HS-5 (cell line): ENCODE results near the gene CYP2E1.
"Not testable (repeated sequence)": the region's sequence is repeated elsewhere in the genome, so short reads cannot be mapped to it uniquely, and the experiment has no call there.

ENCODE experiments used
- DNase-seq: peaks from one replicate; pipeline ENCODE4 v3.0.0-alpha.2; 2012; ENCODE audit warnings: low read depth

CYP2E1 gene

GRCh38 chr10:133526957-133527588 lies at the start of gene CYP2E1:
Gene CYP2E1, plus strand, starts transcription at chr10:133527363. Its CDS starts 33 bp downstream, at chr10:133527396.
- DNase-seq, result no peak

DNA sequence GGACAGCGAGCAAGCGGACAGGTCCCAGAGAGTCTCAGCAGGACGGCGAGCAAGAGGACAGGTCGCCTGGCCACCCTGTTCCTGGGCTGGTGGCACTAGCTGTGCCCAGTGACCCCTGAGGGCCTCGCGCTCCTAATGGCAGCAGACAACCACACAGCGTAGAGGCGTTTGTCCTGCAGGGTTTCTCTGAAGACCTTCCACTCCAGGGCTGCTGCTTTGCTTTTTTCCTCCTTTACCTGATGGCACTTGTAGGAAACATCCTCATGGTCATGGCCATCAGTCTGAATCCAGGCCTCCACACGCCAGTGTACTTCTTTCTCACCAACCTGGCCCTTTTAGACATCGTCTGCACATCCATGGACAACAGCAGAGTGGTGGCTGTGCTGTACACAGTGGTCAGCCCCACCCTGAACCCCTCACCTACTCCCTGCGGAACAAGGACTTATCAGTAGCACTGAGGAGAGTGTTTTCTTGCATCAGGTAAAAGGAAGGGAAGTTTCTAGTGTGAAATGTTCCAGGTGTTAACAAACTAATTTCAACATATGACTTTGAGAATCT lies 46.0 kb upstream of the CYP2E1 start:
- no peak for DNase-seq

GRCh38 chr10:133481657-133482056 lies 45.5 kb upstream of the CYP2E1 start:
- no peak for DNase-seq

DNA sequence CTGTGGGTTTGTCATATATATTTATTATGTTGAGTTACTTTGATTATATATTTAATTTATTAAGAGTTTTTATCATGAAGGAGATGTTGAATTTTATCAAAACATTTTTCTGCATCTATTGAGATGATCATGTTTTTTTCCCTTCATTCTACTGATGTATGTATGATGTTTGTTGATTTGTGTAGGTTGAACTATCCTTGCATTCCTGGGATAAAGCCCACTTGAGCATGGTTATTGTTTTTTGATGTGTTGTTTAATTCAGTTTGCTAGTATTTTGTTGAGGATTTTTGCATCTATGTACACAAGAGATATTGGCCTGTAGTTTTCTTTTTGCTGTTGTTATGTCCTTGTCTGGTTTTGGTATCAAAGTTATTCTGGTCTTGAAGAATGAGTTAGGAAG lies 42.3 kb upstream of the CYP2E1 start:
- no peak for DNase-seq

GRCh38 chr10:133487085-133487484 lies 40.1 kb upstream of the CYP2E1 start:
- DNase-seq, result no peak

- DNase-seq, result no peak
Observed at GRCh38 chr10:133488354-133488753, 38.8 kb upstream of the CYP2E1 start.

DNA sequence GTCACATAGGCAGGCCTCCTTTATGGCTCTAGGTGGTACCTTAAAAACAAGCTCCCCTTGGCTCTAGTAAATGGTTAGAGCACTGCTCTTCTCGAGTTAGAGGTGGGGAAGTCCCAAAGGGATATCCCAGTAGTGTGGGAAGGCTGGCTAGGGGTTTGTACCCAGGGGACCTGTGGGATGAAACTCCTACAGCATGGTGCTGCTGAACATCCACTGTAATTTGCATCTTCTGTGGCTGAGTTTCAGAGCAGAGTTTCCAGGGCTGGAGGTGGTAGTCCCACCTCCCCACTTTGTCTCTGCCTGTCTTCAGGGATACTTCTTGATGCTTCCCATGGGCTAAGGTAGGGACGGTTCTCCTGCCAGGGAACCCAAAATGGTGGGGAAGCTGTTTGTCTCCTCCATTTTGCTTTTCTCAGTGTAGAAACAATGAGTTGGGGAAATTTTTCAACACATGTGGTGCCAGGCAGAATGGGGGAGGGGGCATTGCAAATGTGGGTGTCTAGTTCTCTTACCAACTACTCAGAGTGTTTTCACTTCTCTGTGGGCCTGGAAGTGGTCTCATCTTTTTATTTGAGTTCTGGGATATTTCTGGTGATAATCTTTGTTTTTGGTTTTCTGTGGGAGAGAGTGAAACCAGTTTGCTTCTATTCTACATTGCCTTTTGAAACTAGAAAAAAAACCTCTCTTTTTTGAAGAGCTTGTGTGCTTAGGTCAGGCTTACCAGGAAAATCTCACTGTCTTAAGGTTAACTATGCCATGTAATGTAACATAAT lies 37.2 kb upstream of the CYP2E1 start:
- no peak for DNase-seq

DNA sequence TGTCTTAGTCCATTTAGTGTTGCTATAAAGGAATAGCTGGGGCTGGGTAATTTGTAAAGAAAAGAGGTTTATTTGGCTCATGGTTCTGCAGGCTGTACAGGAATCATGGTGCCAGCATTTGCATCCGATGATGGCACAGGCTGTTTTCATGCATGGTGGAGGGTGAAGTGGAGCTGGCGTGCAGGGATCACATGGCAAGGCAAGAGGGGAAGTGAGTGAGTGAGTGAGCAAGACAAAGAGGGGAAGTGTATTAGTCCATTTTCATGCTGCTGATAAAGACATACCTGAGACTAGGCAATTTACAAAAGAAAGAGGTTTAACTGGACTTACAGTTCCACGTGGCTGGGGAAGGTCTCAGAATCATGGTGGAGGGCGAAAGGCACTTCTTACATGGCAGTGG lies 33.6 kb upstream of the CYP2E1 start:
- not testable (repeated sequence) for DNase-seq

- not testable (repeated sequence) for DNase-seq
Observed at GRCh38 chr10:133497363-133497762, 29.8 kb upstream of the CYP2E1 start.

DNA sequence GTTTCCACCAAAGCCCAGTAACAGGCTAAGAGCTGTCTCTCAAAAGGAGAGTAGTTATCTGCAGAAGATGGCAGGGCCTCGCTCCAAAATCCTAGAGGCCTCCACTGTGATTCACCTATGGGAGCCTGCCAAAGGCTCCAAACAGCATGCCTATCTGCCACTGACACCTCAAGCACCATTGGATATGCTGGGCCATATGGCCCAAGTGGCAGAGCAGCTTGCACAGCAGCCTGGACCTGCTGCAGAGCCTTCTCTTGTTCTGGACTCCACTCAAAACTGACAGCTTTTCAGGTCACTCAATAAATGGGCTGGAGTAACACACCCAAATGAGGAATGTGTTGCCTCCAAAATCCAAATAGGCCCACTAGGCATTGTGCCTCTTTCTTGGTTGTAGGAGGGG lies 28.0 kb upstream of the CYP2E1 start:
- not testable (repeated sequence) for DNase-seq

GRCh38 chr10:133500897-133501296 lies 26.3 kb upstream of the CYP2E1 start:
- not testable (repeated sequence) for DNase-seq

GRCh38 chr10:133509700-133510099 lies 17.5 kb upstream of the CYP2E1 start:
- DNase-seq, result no peak

- DNase-seq, result no peak
Observed at GRCh38 chr10:133511408-133511807, 15.8 kb upstream of the CYP2E1 start.

DNA sequence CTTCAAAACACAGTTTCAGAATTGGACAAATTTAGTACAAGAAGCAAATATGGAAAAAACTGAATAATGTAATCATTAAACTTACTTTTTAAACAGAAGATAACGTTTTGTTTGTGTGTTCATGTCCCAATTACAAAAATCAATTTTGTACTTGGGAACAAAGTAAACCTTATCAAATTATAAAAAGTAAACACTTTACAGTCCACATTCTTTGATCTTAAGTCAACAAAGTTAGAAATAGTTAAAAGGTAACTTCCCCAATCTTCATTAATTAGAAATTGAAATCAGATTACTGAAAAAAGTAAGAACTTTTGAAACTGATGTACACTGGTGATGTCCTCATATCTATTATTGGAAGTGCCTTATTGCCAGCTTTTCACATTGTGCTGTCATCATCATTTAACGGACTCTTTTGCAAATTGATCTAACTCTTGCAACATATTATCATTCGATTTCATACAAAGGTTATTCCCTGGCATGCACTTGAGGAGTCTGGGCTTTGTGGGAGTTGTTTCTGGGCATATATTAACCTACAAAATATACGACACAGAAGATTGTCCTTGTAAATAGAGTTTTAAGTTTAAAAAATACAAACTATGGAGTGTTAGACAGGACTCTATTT lies 15.1 kb upstream of the CYP2E1 start:
- no peak for DNase-seq

- no peak for DNase-seq
Observed at GRCh38 chr10:133515471-133515870, 11.7 kb upstream of the CYP2E1 start.

DNA sequence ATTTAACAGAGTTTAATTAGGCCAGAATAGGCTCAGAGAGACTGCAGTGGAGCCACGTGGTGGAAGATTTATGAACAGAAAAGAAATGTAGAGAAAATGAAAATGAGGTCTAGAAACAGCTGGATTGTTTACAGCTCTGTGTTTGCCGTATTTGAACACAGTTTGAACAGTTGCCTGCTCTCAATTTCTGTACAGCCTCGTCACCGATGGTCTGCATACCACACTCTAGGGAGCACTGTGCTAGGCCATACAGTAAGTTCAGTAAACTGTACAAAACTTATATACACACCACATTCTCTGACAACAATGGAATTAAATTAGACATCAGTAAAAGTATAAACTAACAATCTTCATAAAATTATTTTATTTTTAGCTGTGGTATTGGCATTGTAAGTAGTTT lies 11.1 kb upstream of the CYP2E1 start:
- no peak for DNase-seq

DNA sequence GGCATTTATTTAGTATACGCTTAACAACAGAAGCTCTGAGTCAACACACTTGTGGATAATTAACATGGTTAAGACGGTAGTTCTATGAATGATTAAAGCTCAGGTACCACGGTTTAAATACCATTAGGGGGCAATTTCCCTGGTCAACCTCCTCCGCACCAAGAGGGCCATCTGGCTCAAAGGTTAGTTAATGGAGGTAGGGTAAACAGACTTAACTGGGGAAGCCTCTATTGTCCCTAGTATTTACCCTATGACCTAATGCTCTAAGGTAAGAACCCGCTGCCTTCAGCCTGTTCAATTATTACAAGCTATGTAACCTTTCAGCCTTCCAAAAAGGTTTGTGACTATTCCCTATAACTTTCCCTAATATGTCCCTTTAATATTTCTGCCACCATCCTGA lies 8.6 kb upstream of the CYP2E1 start:
- not testable (repeated sequence) for DNase-seq

- DNase-seq, result no peak
Observed at GRCh38 chr10:133520193-133520738, 6.9 kb upstream of the CYP2E1 start.

DNA sequence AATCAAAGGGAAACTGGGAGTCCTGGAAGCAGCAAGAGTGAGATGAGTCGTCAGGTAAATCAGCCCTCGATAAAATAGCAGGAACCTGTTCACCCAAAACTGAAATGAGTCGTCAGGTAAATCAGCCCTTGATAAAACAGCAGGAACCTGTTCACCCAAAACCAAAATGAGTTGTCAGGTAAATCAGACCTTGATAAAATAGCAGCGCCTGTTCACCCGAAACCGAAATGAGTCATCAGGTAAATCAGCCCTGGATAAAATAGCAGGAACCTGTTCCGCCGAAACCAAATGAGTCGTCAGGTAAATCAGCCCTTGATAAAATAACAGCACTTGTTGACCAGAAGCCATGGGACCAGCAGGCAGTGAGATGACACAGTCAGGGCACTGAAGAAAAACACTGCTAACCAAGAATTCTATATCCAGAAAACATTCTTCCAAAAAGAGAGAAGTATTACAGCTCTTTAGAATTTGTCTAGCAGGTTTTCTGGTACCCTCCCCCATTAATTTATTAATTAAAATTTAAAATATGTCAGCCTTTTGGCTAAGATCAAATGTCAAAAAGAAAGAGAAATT lies 3.4 kb upstream of the CYP2E1 start:
- DNase-seq, result no peak

- DNase-seq, result no peak
Observed at GRCh38 chr10:133525444-133525843, 1.7 kb upstream of the CYP2E1 start.

- DNase-seq, result no peak
Observed at GRCh38 chr10:133527771-133528271, 658 bp downstream of the CYP2E1 start.

DNA sequence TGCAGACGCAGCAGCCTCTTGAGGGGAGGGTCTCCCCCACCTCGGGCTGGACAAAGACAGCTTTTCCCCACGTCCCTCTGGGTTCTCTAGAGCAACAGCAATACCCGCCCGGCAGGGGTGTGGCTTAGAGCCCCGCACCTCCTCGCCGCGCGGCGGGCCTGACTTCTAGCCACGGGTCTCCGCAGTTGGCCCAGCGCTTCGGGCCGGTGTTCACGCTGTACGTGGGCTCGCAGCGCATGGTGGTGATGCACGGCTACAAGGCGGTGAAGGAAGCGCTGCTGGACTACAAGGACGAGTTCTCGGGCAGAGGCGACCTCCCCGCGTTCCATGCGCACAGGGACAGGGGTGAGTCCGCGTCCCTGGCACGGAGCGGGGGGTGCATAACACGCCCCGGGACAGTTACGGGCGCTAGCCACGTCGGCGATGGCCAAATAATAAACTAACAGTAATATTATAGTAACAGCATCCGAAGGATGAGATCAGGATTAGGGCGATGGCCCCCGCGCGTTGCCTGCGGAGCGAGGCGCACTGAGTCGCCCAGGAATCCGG lies 1.2 kb downstream of the CYP2E1 start:
- DNase-seq, result no peak
